MM.1S (cell line): Measurements from ENCODE around the gene LOXL1.

Experiments used
- EZH2 ChIP-seq: fragments of 300-600 bp; sonication (generic); optimal IDR thresholded peaks from 2 replicates; pipeline ENCODE3; 2017; ENCODE audit warnings: low read depth, mild to moderate bottlenecking, antibody characterized with exemption, low read length, mixed read lengths
- TF ChIP-seq, protein P1 (sequence below): fragments of 300-600 bp; sonication (generic); IDR thresholded peaks from 2 replicates; pipeline ENCODE4 v1.5.1; 2016; ENCODE audit warnings: antibody characterized with exemption, low read length, mixed read lengths

DNA sequence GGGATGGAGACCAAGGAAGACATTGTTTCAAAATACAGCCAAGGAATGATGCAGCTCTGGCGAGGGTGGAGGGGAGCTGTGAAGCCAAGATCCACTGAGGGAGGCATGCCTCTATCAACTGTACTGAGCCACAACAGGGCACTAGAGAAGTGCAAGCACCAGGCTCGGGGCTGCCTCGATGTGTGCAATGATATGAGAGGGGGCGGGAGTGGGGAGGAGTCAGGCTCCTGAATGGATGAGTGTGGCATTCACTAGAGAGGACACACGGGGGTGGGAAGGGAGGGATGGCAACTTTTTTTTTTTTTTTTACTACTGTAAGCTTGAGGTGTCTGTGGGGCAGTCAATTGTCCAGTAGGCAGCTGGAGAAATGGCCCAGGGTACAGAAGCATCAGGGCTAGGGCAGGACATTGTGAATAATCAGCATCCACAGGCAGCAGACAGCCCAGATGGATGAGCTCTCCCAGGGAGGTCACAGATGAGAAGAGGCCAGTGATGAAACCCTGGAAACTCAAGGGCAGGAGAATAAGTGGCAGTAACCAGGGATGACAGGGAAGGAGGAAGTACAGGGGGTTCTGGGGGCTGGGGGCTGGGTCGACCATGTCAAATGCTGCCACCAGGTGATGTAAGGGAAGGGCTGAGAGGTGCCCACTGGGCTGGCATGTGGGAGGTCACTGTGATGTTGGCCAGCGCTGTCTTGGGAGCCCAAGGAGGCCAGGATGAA lies 60.0 kb downstream of the LOXL1 start:
- TF ChIP-seq EZH2 = no peak
- TF ChIP-seq, protein P1, sequence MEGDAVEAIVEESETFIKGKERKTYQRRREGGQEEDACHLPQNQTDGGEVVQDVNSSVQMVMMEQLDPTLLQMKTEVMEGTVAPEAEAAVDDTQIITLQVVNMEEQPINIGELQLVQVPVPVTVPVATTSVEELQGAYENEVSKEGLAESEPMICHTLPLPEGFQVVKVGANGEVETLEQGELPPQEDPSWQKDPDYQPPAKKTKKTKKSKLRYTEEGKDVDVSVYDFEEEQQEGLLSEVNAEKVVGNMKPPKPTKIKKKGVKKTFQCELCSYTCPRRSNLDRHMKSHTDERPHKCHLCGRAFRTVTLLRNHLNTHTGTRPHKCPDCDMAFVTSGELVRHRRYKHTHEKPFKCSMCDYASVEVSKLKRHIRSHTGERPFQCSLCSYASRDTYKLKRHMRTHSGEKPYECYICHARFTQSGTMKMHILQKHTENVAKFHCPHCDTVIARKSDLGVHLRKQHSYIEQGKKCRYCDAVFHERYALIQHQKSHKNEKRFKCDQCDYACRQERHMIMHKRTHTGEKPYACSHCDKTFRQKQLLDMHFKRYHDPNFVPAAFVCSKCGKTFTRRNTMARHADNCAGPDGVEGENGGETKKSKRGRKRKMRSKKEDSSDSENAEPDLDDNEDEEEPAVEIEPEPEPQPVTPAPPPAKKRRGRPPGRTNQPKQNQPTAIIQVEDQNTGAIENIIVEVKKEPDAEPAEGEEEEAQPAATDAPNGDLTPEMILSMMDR = no peak
